HG03432 (cell line): ENCODE results near the gene KCNQ1OT1.
"Not testable (repeated sequence)": the region's sequence is repeated elsewhere in the genome, so short reads cannot be mapped to it uniquely, and the experiment has no call there.

Source experiments
- ATAC-seq: cut with Tn5 transposase; IDR thresholded peaks from one replicate; pipeline ENCODE4 v1.9.1; 2021; ENCODE audit warnings: mild to moderate bottlenecking, moderate library complexity; ENCODE audit not compliant: unreplicated experiment

KCNQ1OT1 gene

GRCh38 chr11:2655016-2655719 is 44.6 kb downstream of the KCNQ1OT1 start:
- ATAC-seq, result no peak

- ATAC-seq, result no peak
These were observed 45.7 kb downstream of the KCNQ1OT1 start for GRCh38 chr11:2653930-2654739.

GRCh38 chr11:2653198-2653551 is 46.6 kb downstream of the KCNQ1OT1 start:
- ATAC-seq, result no peak

- no peak for ATAC-seq
These were observed 47.2 kb downstream of the KCNQ1OT1 start for GRCh38 chr11:2652333-2653197.

- ATAC-seq, result no peak
These were observed 47.9 kb downstream of the KCNQ1OT1 start for GRCh38 chr11:2651826-2652271.

GRCh38 chr11:2651054-2651617 is 48.7 kb downstream of the KCNQ1OT1 start:
- no peak for ATAC-seq

GRCh38 chr11:2650343-2650867 is 49.4 kb downstream of the KCNQ1OT1 start:
- no peak for ATAC-seq

GRCh38 chr11:2649848-2650247 is 49.9 kb downstream of the KCNQ1OT1 start:
- ATAC-seq, result no peak

- ATAC-seq, result no peak
These were observed 50.4 kb downstream of the KCNQ1OT1 start for GRCh38 chr11:2649400-2649799.

GRCh38 chr11:2647953-2648352 is 51.8 kb downstream of the KCNQ1OT1 start:
- ATAC-seq, result no peak

- ATAC-seq, result no peak
These were observed 52.6 kb downstream of the KCNQ1OT1 start for GRCh38 chr11:2647167-2647566.

GRCh38 chr11:2645779-2646118 is 54.0 kb downstream of the KCNQ1OT1 start:
- ATAC-seq, result no peak

- ATAC-seq, result no peak
These were observed 54.7 kb downstream of the KCNQ1OT1 start for GRCh38 chr11:2644844-2645778.

- no peak for ATAC-seq
These were observed 56.0 kb downstream of the KCNQ1OT1 start for GRCh38 chr11:2643746-2644145.

- no peak for ATAC-seq
These were observed 58.2 kb downstream of the KCNQ1OT1 start for GRCh38 chr11:2641623-2642022.

GRCh38 chr11:2639763-2640162 is 60.0 kb downstream of the KCNQ1OT1 start:
- not testable (repeated sequence) for ATAC-seq

GRCh38 chr11:2631161-2631560 is 68.6 kb downstream of the KCNQ1OT1 start:
- no peak for ATAC-seq

GRCh38 chr11:2630679-2631078 is 69.1 kb downstream of the KCNQ1OT1 start:
- no peak for ATAC-seq

GRCh38 chr11:2625183-2625582 is 74.6 kb downstream of the KCNQ1OT1 start:
- no peak for ATAC-seq

- ATAC-seq, result no peak
These were observed 77.9 kb downstream of the KCNQ1OT1 start for GRCh38 chr11:2621894-2622293.
